Lower leg skin (tissue), 4 donors: ENCODE results near the gene DUOXA1. TPM values are rescaled to one million over a fixed set of nuclear protein-coding genes. Genes with fewer than 3 reads are reported as not detected.

Experiments used
- DNase-seq, 2 donors: peaks; one replicate each; pipeline ENCODE4 v3.0.0-alpha.2; 2019; ENCODE audit warnings: low spot score in 2 of 2
- H3K4me3 ChIP-seq: fragments of 200-600 bp; sonication (generic); 2 replicates; pipeline ENCODE4 v1.5.1; 2017; ENCODE audit warnings: mild to moderate bottlenecking, low read depth; ENCODE audit not compliant: poor library complexity, severe bottlenecking
- CTCF ChIP-seq, 3 donors: fragments of 450-650 bp; IDR thresholded peaks; one replicate each; pipeline ENCODE4 v1.5.1; 2016; ENCODE audit warnings: antibody characterized with exemption in 3 of 3, mild to moderate bottlenecking in 3 of 3, moderate library complexity in 2 of 3
- POLR2A ChIP-seq, 2 donors: fragments of 450-650 bp; IDR thresholded peaks; one replicate each; pipeline ENCODE4 v1.6.1; 2016 to 2017; ENCODE audit warnings: antibody characterized with exemption in 2 of 2, mild to moderate bottlenecking in 1 of 2, moderate library complexity in 1 of 2
- WGBS, 2 donors: methylation state at CpG; one replicate each; pipeline ENCODE4 v1.1.5; 2018; 5-methylcytosine and 5-hydroxymethylcytosine counted together
- intact Hi-C: fragments of 100-400 bp; cut with DNase I; formaldehyde crosslinking; loops from one replicate; pipeline ENCODE4 v1.15.0; 2023; ENCODE audit warnings: low total_unique reads
- total RNA-seq, 4 donors: library from RNA; depleted of rRNA; stranded (reverse); fragments of >200 nt; gene quantifications; one replicate each; pipeline ENCODE4 v1.1.0, GENCODE V29; 2016

The DUOXA1 gene
- 100 to 1,000 TPM in 2 of 4 donors, 10 to 100 TPM in 2; 58.1 to 112 (median 99.0) TPM for total RNA-seq

GRCh38 chr15:45129651-45130129 is at the start of gene DUOXA1, which contains the start of gene DUOX1:
DUOXA1 (minus strand) TSS chr15:45129879; CDS start chr15:45123014, 6,865 bp downstream.
DUOX1 (plus strand) TSS chr15:45129994; CDS start chr15:45131967, 1,973 bp downstream.
- peak; percentile 57 to 93 for DNase-seq
- TF ChIP-seq CTCF (IDR thresholded peaks at IDR 0.05) (no peak), POLR2A (IDR thresholded peaks at IDR 0.05) (no peak)
- intact Hi-C loops: no loop called here

GRCh38 chr15:45177285-45177684 is 47.6 kb upstream of the DUOXA1 start:
- 67 to 90% methylated on average over 3 of the region's 3 CpGs for WGBS, 2 donors
- H3K4me3 ChIP-seq: no peak overlapping the region
- TF ChIP-seq POLR2A (IDR thresholded peaks at IDR 0.05) (no peak), CTCF (IDR thresholded peaks at IDR 0.05) (no peak)
- intact Hi-C loops: no loop called here
- no peak for DNase-seq

More at GRCh38 chr15:45129651-45130129, at the start of gene DUOXA1, which contains the start of gene DUOX1:
- peak within 1 kb of the TSS; percentile 39 for H3K4me3 ChIP-seq
- 1 to 3% methylated on average over 12 to 35 of the region's 46 CpGs for WGBS, 2 donors

- 92 to 97% methylated on average over 2 of the region's 2 CpGs for WGBS, 2 donors
- DNase-seq: no peak
- no peak overlapping the region for H3K4me3 ChIP-seq
- no peak for TF ChIP-seq POLR2A (IDR thresholded peaks at IDR 0.05)
- no peak for TF ChIP-seq CTCF (IDR thresholded peaks at IDR 0.05)
- intact Hi-C loops: no loop called here
These were observed 44.9 kb upstream of the DUOXA1 start for GRCh38 chr15:45174577-45174976.

GRCh38 chr15:45174069-45174468 is 44.4 kb upstream of the DUOXA1 start:
- 73 to 80% methylated on average over 6 of the region's 6 CpGs for WGBS, 2 donors
- H3K4me3 ChIP-seq: no peak overlapping the region
- intact Hi-C loops: no loop called here
- no peak for DNase-seq
- TF ChIP-seq POLR2A (IDR thresholded peaks at IDR 0.05) (no peak), CTCF (IDR thresholded peaks at IDR 0.05) (no peak)

GRCh38 chr15:45171912-45172311 is 42.2 kb upstream of the DUOXA1 start:
- DNase-seq: no peak
- intact Hi-C loops: no loop called here
- TF ChIP-seq CTCF (IDR thresholded peaks at IDR 0.05) (no peak), POLR2A (IDR thresholded peaks at IDR 0.05) (no peak)
- H3K4me3 ChIP-seq: no peak overlapping the region
- WGBS, 2 donors: 93 to 98% methylated on average over 10 to 12 of the region's 12 CpGs
